T-helper 2 cell treated with Interferon-gamma antibody and Interleukin-4, amounts not matched to agents 5 μg/mL and 100 μg/mL, for 36 hours (primary cell): ENCODE data around the gene RAD51AP1.

ENCODE experiments used
- DNase-seq: peaks from one replicate; pipeline ENCODE4 v3.0.0; 2021; ENCODE audit warnings: low spot score
- H3K27ac Mint-ChIP-seq: one replicate; pipeline ENCODE4 v1.8.0; 2021; ENCODE audit warnings: mild to moderate bottlenecking, mixed read lengths
- H3K27me3 Mint-ChIP-seq: one replicate; pipeline ENCODE4 v1.8.0; 2021; ENCODE audit warnings: low read depth, mixed read lengths
- H3K36me3 Mint-ChIP-seq: one replicate; pipeline ENCODE4 v1.8.0; 2021; ENCODE audit warnings: low read depth, mixed read lengths
- H3K4me1 Mint-ChIP-seq: one replicate; pipeline ENCODE4 v1.8.0; 2021; ENCODE audit warnings: low read depth, mixed read lengths
- H3K4me3 Mint-ChIP-seq: one replicate; pipeline ENCODE4 v1.8.0; 2022; ENCODE audit warnings: mild to moderate bottlenecking, moderate library complexity, mixed read lengths
- H3K9me3 Mint-ChIP-seq: one replicate; pipeline ENCODE4 v1.8.0; 2021; ENCODE audit warnings: mixed read lengths

RAD51AP1 gene

DNA sequence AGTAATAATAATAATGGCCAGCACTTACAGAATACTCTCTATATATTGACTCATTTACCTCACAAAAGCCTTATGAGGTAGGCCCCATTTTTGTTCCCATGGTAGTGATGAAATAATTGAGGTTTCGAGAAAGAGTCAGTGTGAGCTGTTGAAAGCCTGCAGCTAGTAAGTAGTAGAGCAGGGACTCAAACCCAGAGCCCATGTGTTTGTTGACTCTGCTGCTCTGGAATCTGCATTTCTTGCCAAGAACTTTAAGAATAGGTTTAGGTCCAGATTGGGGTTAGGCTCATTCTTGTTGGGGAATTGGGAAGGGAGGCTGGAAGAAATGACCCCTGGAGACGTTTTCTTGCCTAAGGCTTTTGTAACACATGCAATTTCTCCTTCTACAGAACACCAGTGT lies 51.3 kb downstream of the RAD51AP1 start:
- H3K27me3 Mint-ChIP-seq = no peaks in the 10 kb centered on the region
- H3K9me3 Mint-ChIP-seq = no peaks in the 10 kb centered on the region
- DNase-seq = no peak
- H3K4me3 Mint-ChIP-seq = no peak overlapping the region
- no peak overlapping the region for H3K27ac Mint-ChIP-seq
- H3K4me1 Mint-ChIP-seq = no peaks in the 10 kb centered on the region
- H3K36me3 Mint-ChIP-seq = no peaks in the 10 kb centered on the region

DNA sequence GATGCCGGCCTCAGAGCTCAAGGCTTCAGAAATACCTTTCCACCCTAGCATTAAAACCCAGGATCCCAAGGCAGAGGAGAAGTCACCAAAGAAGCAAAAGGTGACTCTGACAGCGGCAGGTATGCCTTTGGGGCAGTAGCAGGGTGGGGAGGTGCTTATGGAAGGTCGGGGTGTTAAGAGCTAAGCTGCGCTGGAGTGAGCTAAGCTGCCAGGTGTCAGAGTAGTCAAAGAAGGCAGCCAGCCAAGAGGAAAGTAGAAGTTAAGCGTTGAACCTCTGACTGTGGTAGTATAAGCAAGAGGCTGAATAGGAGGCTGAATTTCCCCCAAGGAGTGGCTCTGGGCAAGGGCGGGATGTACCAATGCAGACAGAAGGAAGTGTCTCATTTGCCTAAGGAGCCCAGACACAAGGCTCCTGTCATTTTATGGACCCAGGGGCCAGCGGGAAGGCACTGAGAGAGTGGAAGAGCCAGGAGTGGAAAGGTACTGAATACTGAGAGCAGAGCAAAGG lies 52.5 kb downstream of the RAD51AP1 start:
- no peaks in the 10 kb centered on the region for H3K9me3 Mint-ChIP-seq
- no peaks in the 10 kb centered on the region for H3K36me3 Mint-ChIP-seq
- H3K27me3 Mint-ChIP-seq = no peaks in the 10 kb centered on the region
- no peaks in the 10 kb centered on the region for H3K4me1 Mint-ChIP-seq
- H3K27ac Mint-ChIP-seq = no peak overlapping the region
- H3K4me3 Mint-ChIP-seq = no peak overlapping the region
- DNase-seq = no peak

DNA sequence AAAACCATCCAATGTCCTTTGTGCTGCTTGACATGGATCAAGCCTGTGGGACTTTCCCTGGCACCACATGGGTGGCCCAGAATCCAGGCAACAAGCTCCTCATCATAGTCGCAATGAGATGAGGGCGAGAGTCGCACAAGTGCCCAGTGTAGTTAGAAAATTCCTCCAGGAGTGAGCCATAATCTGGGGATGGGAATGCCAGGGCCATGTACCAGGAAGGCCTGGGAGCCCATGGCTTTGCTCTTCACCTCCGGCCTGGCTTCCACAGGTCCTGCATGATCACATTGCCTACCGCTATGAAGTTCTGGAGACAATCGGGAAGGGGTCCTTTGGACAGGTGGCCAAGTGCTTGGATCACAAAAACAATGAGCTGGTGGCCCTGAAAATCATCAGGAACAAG lies 57.2 kb downstream of the RAD51AP1 start:
- no peak for DNase-seq
- no peak overlapping the region for H3K27ac Mint-ChIP-seq
- peaks cover 3% of the 10 kb centered on the region for H3K27me3 Mint-ChIP-seq
- no peaks in the 10 kb centered on the region for H3K9me3 Mint-ChIP-seq
- H3K4me1 Mint-ChIP-seq = no peaks in the 10 kb centered on the region
- H3K36me3 Mint-ChIP-seq = no peaks in the 10 kb centered on the region
- no peak overlapping the region for H3K4me3 Mint-ChIP-seq

DNA sequence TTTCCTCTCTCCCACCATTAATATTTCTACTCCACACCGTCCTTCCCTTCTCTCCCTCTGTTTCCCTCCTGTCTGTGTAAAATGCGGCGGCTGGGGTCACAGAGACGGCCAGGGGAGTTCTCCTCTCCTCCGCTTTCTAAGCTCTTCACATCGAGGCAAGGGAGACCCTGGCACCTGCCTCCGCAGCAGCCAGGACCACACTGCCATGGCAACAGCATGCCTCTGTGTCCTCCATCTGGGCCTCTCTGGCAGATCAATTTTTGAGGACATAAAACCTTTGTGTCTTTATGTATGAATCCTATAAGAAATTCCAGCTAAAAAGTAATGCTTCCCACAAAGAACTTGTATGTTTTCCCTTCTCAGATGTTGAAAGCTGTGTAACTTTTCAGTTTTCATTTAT lies 64.7 kb downstream of the RAD51AP1 start:
- DNase-seq = no peak
- Mint-ChIP-seq H3K4me3 (no peak overlapping the region), H3K27ac (no peak overlapping the region), H3K9me3 (no peaks in the 10 kb centered on the region), H3K4me1 (peaks cover 14% of the 10 kb centered on the region), H3K27me3 (peaks cover 19% of the 10 kb centered on the region), H3K36me3 (peaks cover 2% of the 10 kb centered on the region)

- Mint-ChIP-seq H3K4me1 (peaks cover 14% of the 10 kb centered on the region), H3K9me3 (no peaks in the 10 kb centered on the region), H3K27ac (no peak overlapping the region), H3K27me3 (peaks cover 19% of the 10 kb centered on the region), H3K4me3 (no peak overlapping the region), H3K36me3 (peaks cover 2% of the 10 kb centered on the region)
- no peak for DNase-seq
Measured at GRCh38 chr12:4603946-4604345, 65.3 kb downstream of the RAD51AP1 start.

- H3K4me1 Mint-ChIP-seq = peaks cover 14% of the 10 kb centered on the region
- H3K27me3 Mint-ChIP-seq = peaks cover 19% of the 10 kb centered on the region
- peak overlapping the region; percentile 99 for H3K4me3 Mint-ChIP-seq
- DNase-seq = peak; percentile 71
- peaks cover 2% of the 10 kb centered on the region for H3K36me3 Mint-ChIP-seq
- H3K27ac Mint-ChIP-seq = peak overlapping the region; percentile 91
- H3K9me3 Mint-ChIP-seq = no peaks in the 10 kb centered on the region
Measured at GRCh38 chr12:4604684-4605193, 66.0 kb downstream of the RAD51AP1 start.

DNA sequence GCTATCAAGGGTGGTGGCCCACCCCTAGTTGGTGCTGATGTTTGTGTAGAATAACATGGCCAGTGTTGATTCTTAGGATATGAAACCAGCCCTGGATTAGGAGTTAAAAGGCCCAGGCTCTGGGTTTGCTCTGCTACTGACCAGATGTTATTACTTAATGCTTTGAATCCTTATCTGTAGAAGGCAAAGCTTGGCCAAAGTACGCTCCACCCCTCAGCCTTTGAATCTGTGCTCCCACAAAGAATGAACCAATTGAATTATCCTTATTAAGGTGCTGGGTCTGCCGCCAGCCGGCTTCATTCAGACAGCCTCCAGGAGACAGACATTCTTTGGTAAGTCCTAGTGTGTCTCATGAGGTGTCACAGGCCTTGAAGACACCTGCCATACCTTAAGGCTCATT lies 68.4 kb downstream of the RAD51AP1 start:
- Mint-ChIP-seq H3K9me3 (no peaks in the 10 kb centered on the region), H3K36me3 (peaks cover 2% of the 10 kb centered on the region), H3K4me3 (peak overlapping the region; percentile 35), H3K27ac (no peak overlapping the region), H3K27me3 (peaks cover 16% of the 10 kb centered on the region), H3K4me1 (peaks cover 14% of the 10 kb centered on the region)
- DNase-seq = no peak

GRCh38 chr12:4609071-4609470 lies 70.4 kb downstream of the RAD51AP1 start:
- Mint-ChIP-seq H3K27me3 (peaks cover 4% of the 10 kb centered on the region), H3K27ac (no peak overlapping the region), H3K4me1 (peaks cover 14% of the 10 kb centered on the region), H3K4me3 (no peak overlapping the region), H3K36me3 (peaks cover 13% of the 10 kb centered on the region), H3K9me3 (no peaks in the 10 kb centered on the region)
- no peak for DNase-seq
